GM19372 (cell line): ENCODE data around the gene MTG2.

Source experiments
- ATAC-seq: cut with Tn5 transposase; IDR thresholded peaks from one replicate; pipeline ENCODE4 v1.9.1; 2021; ENCODE audit warnings: mild to moderate bottlenecking, low read depth, moderate library complexity; ENCODE audit not compliant: unreplicated experiment

Gene MTG2

DNA sequence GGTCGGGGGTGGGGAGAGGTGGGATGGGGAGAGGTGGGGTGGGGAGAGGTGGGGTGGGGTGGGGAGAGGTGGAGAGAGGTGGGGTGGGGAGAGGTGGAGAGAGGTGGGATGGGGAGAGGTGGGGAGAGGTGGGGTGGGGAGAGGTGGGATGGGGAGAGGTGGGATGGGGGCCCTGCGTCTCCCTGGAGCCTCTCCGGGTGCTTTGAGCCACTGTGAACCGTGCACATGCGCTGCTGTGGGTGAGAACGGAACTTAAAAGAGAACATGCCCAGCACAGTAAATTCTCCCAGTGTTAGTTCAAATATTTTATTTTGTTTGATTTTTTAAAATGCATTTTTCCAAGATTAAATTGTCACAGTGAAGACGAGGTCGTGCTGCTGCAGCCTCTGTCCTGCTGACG, 22.6 kb upstream of the MTG2 start:
- ATAC-seq, result no peak

GRCh38 chr20:62160876-62161275, 22.0 kb upstream of the MTG2 start:
- no peak for ATAC-seq

GRCh38 chr20:62161347-62161746, 21.5 kb upstream of the MTG2 start:
- no peak for ATAC-seq

GRCh38 chr20:62162765-62163484, 19.9 kb upstream of the MTG2 start:
- ATAC-seq, result no peak

- no peak for ATAC-seq
Measured at GRCh38 chr20:62163485-62163865, 19.4 kb upstream of the MTG2 start.

- ATAC-seq, result no peak
Measured at GRCh38 chr20:62163986-62164762, 18.7 kb upstream of the MTG2 start.

- ATAC-seq, result no peak
Measured at GRCh38 chr20:62164879-62165761, 17.7 kb upstream of the MTG2 start.

GRCh38 chr20:62165762-62166399, 16.9 kb upstream of the MTG2 start:
- ATAC-seq, result no peak

GRCh38 chr20:62167474-62167873, 15.4 kb upstream of the MTG2 start:
- no peak for ATAC-seq

DNA sequence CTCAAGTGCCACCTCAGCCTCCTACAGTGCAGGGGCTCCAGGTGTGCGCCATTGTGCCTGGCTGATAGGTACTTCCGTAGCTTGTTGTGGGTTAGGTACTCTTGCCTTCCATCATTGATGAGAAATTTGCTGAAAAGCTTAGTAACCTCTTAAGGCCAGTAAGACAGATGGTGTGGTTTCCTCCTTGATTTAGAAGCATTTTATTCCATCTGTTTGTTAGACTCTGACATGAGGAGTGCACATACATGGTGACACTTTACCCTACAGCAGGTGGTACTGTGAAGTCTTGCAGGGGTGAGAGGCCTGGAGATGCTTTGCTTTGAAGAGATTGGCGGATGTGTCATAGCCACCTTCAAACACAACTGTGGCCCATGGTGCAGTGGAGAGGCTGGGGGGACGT, 14.8 kb upstream of the MTG2 start:
- no peak for ATAC-seq

DNA sequence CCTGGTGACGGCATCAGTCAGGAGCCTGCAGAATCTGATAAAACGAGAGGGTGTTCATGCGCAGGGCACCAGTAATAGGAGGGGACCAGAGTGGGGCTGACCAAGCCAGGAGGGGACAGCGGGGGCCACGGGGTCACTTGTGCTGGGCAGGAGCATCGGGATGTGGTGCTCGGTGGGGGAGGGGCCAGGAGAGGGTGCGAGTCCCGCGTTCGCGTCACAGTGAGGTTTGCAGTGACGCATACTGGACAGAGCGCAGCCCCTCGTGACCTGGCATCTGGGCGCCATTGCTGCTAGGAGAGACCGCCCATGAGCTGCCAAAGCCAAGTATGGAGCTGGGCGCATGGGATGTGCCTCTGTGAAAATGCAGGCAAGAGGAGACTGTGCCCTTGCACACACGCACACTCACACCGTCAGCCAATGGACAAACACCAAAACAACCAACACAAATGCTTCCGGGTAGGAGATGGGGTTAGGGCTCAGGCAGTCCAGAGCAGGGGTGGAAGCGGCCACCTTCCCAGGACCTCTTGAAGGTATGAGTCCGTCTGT, 13.9 kb upstream of the MTG2 start:
- ATAC-seq, result no peak

DNA sequence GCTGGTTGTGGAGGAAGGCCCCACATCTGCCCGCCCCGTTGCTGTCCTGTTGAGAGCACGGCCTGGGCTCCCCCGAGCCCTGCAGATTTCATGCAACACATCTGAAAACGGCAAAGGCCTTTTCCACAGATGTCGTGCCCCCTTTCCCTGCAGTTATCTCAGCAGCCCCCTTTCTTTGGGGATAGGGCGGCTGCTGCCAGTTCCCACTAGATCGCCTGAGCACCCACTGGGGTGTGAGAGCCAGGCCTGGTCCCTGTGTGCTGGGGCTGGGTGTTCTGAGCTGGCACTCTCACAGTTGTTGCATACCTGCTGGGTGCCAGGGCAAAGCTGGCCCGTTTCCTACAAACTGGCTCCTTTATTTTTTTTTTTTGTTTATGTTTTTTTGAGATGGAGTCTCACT, 12.3 kb upstream of the MTG2 start:
- ATAC-seq, result no peak

GRCh38 chr20:62171245-62171644, 11.6 kb upstream of the MTG2 start:
- ATAC-seq, result no peak

DNA sequence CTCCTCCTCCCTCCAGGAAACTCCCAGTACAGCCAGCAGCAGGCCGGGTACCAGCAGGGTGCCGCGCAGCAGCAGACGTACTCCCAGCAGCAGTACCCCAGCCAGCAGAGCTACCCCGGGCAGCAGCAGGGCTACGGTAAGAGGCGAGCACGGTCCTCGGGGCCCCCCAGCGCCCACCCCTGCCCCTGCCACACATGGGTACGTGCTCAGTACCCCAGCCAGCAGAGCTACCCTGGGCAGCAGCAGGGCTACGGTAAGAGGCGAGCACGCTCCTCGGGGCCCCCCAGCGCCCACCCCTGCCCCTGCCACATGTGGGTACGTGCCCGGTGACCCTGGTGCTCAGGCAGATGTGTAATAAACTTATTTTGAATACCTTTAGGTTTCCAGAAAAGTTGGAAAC, 10.2 kb upstream of the MTG2 start:
- no peak for ATAC-seq

GRCh38 chr20:62174021-62174804, 8.6 kb upstream of the MTG2 start:
- ATAC-seq, result no peak

GRCh38 chr20:62174870-62175624, 7.8 kb upstream of the MTG2 start:
- ATAC-seq, result no peak

- ATAC-seq, result no peak
Measured at GRCh38 chr20:62175711-62176110, 7.1 kb upstream of the MTG2 start.

- no peak for ATAC-seq
Measured at GRCh38 chr20:62176866-62177265, 6.0 kb upstream of the MTG2 start.

DNA sequence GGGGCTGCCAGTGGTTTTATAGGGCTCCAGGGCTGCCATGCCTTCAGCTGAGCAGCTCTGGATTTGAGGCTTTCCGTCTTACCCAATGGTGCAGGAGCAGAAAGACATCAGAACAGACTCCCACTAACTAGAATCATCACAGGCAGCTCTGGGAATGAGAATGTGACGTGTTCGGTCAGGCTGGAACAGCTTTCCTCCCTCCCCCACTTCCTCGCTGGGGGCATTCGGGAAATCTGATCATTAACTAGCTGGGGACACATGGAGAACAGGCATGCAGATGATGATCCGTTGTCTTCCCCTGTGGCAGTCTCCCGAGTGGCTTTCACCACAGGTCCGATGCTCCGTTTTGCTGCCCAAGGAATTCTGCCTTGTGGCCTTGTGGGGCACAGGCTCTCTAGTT, 5.5 kb upstream of the MTG2 start:
- ATAC-seq, result no peak
